ENCODE measurements around the gene INPP5D. TPM values are rescaled to one million over a fixed set of nuclear protein-coding genes. Genes with fewer than 3 reads are reported as not detected.

Gene INPP5D
- total and polyA plus RNA-seq, 2 donors (not counting 3 experiments of a cell fraction or from before 2014, with no cell fraction given), result 13.9 to 46.6 TPM

DNA sequence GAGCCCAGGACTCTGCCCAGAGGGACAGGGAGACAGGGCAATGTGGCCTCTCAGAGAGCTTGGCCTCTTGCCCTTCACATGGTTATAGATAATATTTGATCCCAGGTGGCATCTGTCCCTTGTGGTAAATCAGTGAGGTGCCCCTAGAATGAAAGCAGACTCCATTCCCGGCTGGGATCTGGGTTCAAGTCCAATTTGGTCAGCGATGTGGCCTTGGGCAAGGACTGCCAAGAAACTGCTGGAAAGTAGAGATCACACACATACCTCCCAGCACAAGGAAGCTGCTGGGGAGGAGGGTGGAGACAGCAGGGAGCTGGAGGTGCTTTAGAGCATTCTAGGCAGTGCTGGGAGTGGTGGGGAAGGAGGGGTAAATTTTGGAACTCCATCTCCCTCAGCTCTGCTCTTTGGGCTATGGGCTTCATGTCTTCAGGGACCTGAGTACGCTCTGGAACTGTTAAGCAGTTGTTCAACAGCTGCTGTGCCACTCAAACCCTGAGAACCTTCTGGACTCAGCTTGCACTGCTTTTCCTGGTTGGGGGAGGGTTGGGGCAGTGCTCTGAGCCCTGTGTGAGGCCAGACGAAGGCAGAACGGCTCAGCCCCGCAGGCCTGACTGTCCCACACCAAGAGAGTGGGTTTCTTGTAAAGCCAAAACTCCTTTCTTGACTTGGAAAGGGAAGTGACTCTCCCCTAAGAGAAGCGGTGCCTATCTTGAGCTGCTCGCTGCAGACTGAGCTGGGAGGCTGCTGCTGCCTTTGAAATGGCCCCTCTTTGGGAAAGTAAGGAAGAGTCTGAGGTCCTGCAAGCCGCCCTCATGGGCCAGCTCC is 23.0 kb downstream of the INPP5D start:
- H3K9ac ChIP-seq (replicated peaks; ENCODE audit: extremely low read depth, insufficient read depth, low read length), result peak overlapping the region; percentile 0
- TF ChIP-seq, protein P1, sequence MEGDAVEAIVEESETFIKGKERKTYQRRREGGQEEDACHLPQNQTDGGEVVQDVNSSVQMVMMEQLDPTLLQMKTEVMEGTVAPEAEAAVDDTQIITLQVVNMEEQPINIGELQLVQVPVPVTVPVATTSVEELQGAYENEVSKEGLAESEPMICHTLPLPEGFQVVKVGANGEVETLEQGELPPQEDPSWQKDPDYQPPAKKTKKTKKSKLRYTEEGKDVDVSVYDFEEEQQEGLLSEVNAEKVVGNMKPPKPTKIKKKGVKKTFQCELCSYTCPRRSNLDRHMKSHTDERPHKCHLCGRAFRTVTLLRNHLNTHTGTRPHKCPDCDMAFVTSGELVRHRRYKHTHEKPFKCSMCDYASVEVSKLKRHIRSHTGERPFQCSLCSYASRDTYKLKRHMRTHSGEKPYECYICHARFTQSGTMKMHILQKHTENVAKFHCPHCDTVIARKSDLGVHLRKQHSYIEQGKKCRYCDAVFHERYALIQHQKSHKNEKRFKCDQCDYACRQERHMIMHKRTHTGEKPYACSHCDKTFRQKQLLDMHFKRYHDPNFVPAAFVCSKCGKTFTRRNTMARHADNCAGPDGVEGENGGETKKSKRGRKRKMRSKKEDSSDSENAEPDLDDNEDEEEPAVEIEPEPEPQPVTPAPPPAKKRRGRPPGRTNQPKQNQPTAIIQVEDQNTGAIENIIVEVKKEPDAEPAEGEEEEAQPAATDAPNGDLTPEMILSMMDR (IDR thresholded peaks at IDR 0.05; ENCODE audit: extremely low read depth in 1 of 2, insufficient read depth in 1 of 2, low read depth in 1 of 2, low read length in 2 of 2), result no peak
- TF ChIP-seq POLR2AphosphoS5 (IDR thresholded peaks at IDR 0.05; ENCODE audit: insufficient read depth, low read depth, low read length), result no peak
- TF ChIP-seq, protein P2, sequence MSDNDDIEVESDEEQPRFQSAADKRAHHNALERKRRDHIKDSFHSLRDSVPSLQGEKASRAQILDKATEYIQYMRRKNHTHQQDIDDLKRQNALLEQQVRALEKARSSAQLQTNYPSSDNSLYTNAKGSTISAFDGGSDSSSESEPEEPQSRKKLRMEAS (IDR thresholded peaks at IDR 0.05; ENCODE audit: insufficient read depth, insufficient read length), result no peak
- no peak for TF ChIP-seq GATA2 (IDR thresholded peaks at IDR 0.05; ENCODE audit: insufficient read depth, insufficient read length, low read depth, low read length)
- no peak for TF ChIP-seq FOS (IDR thresholded peaks at IDR 0.05; ENCODE audit: borderline replicate concordance, insufficient read depth, low read length)
- TF ChIP-seq EZH2 (IDR thresholded peaks at IDR 0.05; ENCODE audit: borderline replicate concordance, low read depth, low read length, severe bottlenecking), result no peak
- TF ChIP-seq JUN (IDR thresholded peaks at IDR 0.05; ENCODE audit: borderline replicate concordance, insufficient read depth, insufficient read length, low read depth), result no peak
- TF ChIP-seq MYC (IDR thresholded peaks at IDR 0.05; ENCODE audit: low read depth, low read length), result no peak
- no peak for TF ChIP-seq POLR2A (IDR thresholded peaks at IDR 0.05; ENCODE audit: low read depth, low read length)
- H3K79me2 ChIP-seq (ENCODE audit: control insufficient read depth, insufficient read depth, low read length), result no peaks in the 10 kb centered on the region
- DNase-seq (ENCODE audit: low read depth, low spot score), result peak; percentile 33
- H3K27ac ChIP-seq (ENCODE audit: insufficient read depth, low read depth, low read length), result peak overlapping the region; percentile 94
- BruUV-seq (replicated peaks), result no TSS peak
- H3K9me1 ChIP-seq (replicated peaks; ENCODE audit: control insufficient read depth, extremely low read depth, insufficient read depth, low read length), result no peaks in the 10 kb centered on the region
- intact Hi-C loops (cut with micrococcal nuclease) (loop anchor here (10.0 kb wide), 1 partner anchor 332 kb away; no protein-coding TSS in a partner anchor), dilution Hi-C loops (cut with MboI; ENCODE audit: extremely low pct_ligation_motif_present, low sequenced_read_pairs) (no loop called here)
- no peak overlapping the region for H3K4me2 ChIP-seq (ENCODE audit: insufficient read depth, low read length)
- ChIA-PET CTCF (interaction anchor here (1.7 to 4.6 kb wide), 3 partner anchors 14 to 29 kb away, joined by 3 to 30 read pairs (median 16); partner anchors contain the start of gene INPP5D), POLR2A (no interaction called here)
- no peaks in the 10 kb centered on the region for H3K27me3 ChIP-seq (ENCODE audit: control insufficient read depth in 2 of 2, insufficient read depth in 2 of 2, low read length in 2 of 2)
- H3K36me3 ChIP-seq (ENCODE audit: control insufficient read depth in 2 of 2, extremely low read depth in 1 of 2, insufficient read depth in 2 of 2, low read length in 2 of 2), result peaks cover 0 to 19% of the 10 kb centered on the region in 2 experiments
- H2AFZ ChIP-seq (ENCODE audit: low read depth, low read length), result no peak overlapping the region
- H3K4me3 ChIP-seq (replicated peaks in 1 of 3; ENCODE audit: insufficient read depth in 1 of 3, low read depth in 1 of 3, low read length in 3 of 3), result no peak overlapping the region
- peaks cover 40% of the 10 kb centered on the region for H3K4me1 ChIP-seq (ENCODE audit: control insufficient read depth, extremely low read depth, insufficient read depth, low read length)
- H4K20me1 ChIP-seq (replicated peaks; ENCODE audit: control insufficient read depth, extremely low read depth, insufficient read depth, low read length), result no peaks in the 10 kb centered on the region
- no peak for FAIRE-seq
- no peaks in the 10 kb centered on the region for H3K9me3 ChIP-seq (replicated peaks; ENCODE audit: control insufficient read depth, insufficient read depth, low read length)

All from endothelial cell of umbilical vein (primary cell).